H9 (cell line): Measurements from ENCODE around the gene PRPF6. TPM values are rescaled to one million over a fixed set of nuclear protein-coding genes. Genes with fewer than 3 reads are reported as not detected.
"Not testable (repeated sequence)": the region's sequence is repeated elsewhere in the genome, so short reads cannot be mapped to it uniquely, and the experiment has no call there.

Experiments
- DNase-seq: peaks from one replicate; pipeline ENCODE4 v3.0.0-alpha.2; 2017
- H2AFZ ChIP-seq: one replicate; pipeline ENCODE4 v1.6.1; 2013; ENCODE audit warnings: mild to moderate bottlenecking, low read length, control low read depth, moderate library complexity
- H2AK5ac ChIP-seq: 2 replicates; pipeline ENCODE4 v1.6.1; 2013; ENCODE audit warnings: low read length, control low read depth, mixed read lengths; ENCODE audit not compliant: insufficient read length
- H2BK120ac ChIP-seq: one replicate; pipeline ENCODE4 v1.6.1; 2013; ENCODE audit warnings: low read depth, mild to moderate bottlenecking, low read length, control low read depth, inconsistent platforms; ENCODE audit not compliant: poor library complexity, severe bottlenecking
- H2BK12ac ChIP-seq: 2 replicates; pipeline ENCODE4 v1.6.1; 2013; ENCODE audit warnings: low read length, control low read depth, mixed read lengths, low read depth; ENCODE audit not compliant: insufficient read length
- H2BK15ac ChIP-seq: 2 replicates; pipeline ENCODE4 v1.6.1; 2013; ENCODE audit warnings: low read depth, low read length, control low read depth
- H2BK20ac ChIP-seq: one replicate; pipeline ENCODE4 v1.6.1; 2013; ENCODE audit warnings: low read depth, mild to moderate bottlenecking, low read length, control low read depth, inconsistent platforms; ENCODE audit not compliant: poor library complexity, severe bottlenecking
- H2BK5ac ChIP-seq: 2 replicates; pipeline ENCODE4 v1.6.1; 2013; ENCODE audit warnings: low read length, control low read depth, mixed read lengths; ENCODE audit not compliant: insufficient read length
- H3K14ac ChIP-seq: 2 replicates; pipeline ENCODE4 v1.6.1; 2013; ENCODE audit warnings: low read length, control low read depth; ENCODE audit not compliant: insufficient read depth
- H3K18ac ChIP-seq: 2 replicates; pipeline ENCODE4 v1.6.1; 2013; ENCODE audit warnings: low read depth, mild to moderate bottlenecking, mixed read lengths, low read length, control low read depth; ENCODE audit not compliant: insufficient read length
- H3K23ac ChIP-seq: 2 replicates; pipeline ENCODE4 v1.6.1; 2013; ENCODE audit warnings: low read length, control low read depth, mixed read lengths, low read depth; ENCODE audit not compliant: insufficient read length
- H3K23me2 ChIP-seq: 2 replicates; pipeline ENCODE4 v1.6.1; 2013; ENCODE audit warnings: low read depth, mild to moderate bottlenecking, mixed read lengths, low read length, control low read depth; ENCODE audit not compliant: insufficient read length, poor library complexity, severe bottlenecking
- H3K27ac ChIP-seq: 2 replicates; pipeline ENCODE4 v1.5.1; 2013; ENCODE audit warnings: low read length, control low read depth, mixed read lengths, low read depth; ENCODE audit not compliant: insufficient read length
- H3K27me3 ChIP-seq: 2 replicates; pipeline ENCODE4 v1.6.1; 2013; ENCODE audit warnings: low read length, control low read depth, inconsistent platforms; ENCODE audit not compliant: insufficient read depth
- H3K4ac ChIP-seq: 2 replicates; pipeline ENCODE4 v1.6.1; 2013; ENCODE audit warnings: low read depth, mild to moderate bottlenecking, control low read depth, inconsistent platforms, low read length, moderate library complexity
- H3K4me1 ChIP-seq: 2 replicates; pipeline ENCODE4 v1.6.1; 2013; ENCODE audit warnings: low read length, control low read depth, inconsistent platforms; ENCODE audit not compliant: insufficient read depth
- H3K4me2 ChIP-seq: 2 replicates; pipeline ENCODE4 v1.6.1; 2013; ENCODE audit warnings: low read length, control low read depth, mixed read lengths; ENCODE audit not compliant: insufficient read length, insufficient read depth
- H3K56ac ChIP-seq: 2 replicates; pipeline ENCODE4 v1.6.1; 2013; ENCODE audit warnings: low read depth, mild to moderate bottlenecking, mixed read lengths, low read length, control low read depth; ENCODE audit not compliant: insufficient read length
- H3K79me1 ChIP-seq: 2 replicates; pipeline ENCODE4 v1.6.1; 2013; ENCODE audit warnings: low read depth, mild to moderate bottlenecking, moderate library complexity, low read length, control low read depth, inconsistent platforms; ENCODE audit not compliant: insufficient read depth, poor library complexity, severe bottlenecking
- H3K79me2 ChIP-seq: 2 replicates; pipeline ENCODE4 v1.6.1; 2013; ENCODE audit warnings: low read length, control low read depth, inconsistent platforms; ENCODE audit not compliant: insufficient read depth
- H3K9ac ChIP-seq: 2 replicates; pipeline ENCODE4 v1.6.1; 2013; ENCODE audit warnings: low read length, control low read depth, mixed read lengths; ENCODE audit not compliant: insufficient read length; ENCODE audit errors: extremely low read depth
- H3K9me3 ChIP-seq: one replicate; pipeline ENCODE4 v1.6.1; 2013; ENCODE audit warnings: low read depth, low read length, inconsistent platforms; ENCODE audit not compliant: control insufficient read depth
- H3T11ph ChIP-seq: one replicate; pipeline ENCODE4 v1.6.1; 2013; ENCODE audit warnings: mild to moderate bottlenecking, low read length, control low read depth, inconsistent platforms
- H4K20me1 ChIP-seq: one replicate; pipeline ENCODE4 v1.6.1; 2013; ENCODE audit not compliant: control insufficient read depth, insufficient read length, insufficient read depth
- H4K5ac ChIP-seq: 2 replicates; pipeline ENCODE4 v1.6.1; 2013; ENCODE audit warnings: low read depth, mild to moderate bottlenecking, mixed read lengths, low read length, control low read depth; ENCODE audit not compliant: insufficient read length
- H4K8ac ChIP-seq: replicated peaks from 2 replicates; pipeline ENCODE4 v1.6.1; 2013; ENCODE audit warnings: low read length, control low read depth, mixed read lengths, low read depth; ENCODE audit not compliant: insufficient read length
- H4K91ac ChIP-seq: 2 replicates; pipeline ENCODE4 v1.6.1; 2013; ENCODE audit warnings: low read depth, mild to moderate bottlenecking, moderate library complexity, mixed read lengths, low read length, control low read depth; ENCODE audit not compliant: insufficient read length
- H3K27ac Mint-ChIP-seq, 3 experiments: 2 replicates in 2 of 3; 3 replicates in 1 of 3; pipeline ENCODE4 v1.8.0; 2020 to 2021; ENCODE audit warnings: mixed read lengths in 3 of 3, mild to moderate bottlenecking in 1 of 3, moderate library complexity in 1 of 3
- H3K27me3 Mint-ChIP-seq: 2 replicates; pipeline ENCODE4 v1.8.0; 2021; ENCODE audit warnings: low read depth, mild to moderate bottlenecking, moderate library complexity, mixed read lengths
- H3K36me3 Mint-ChIP-seq, 3 experiments: 2 replicates in 2 of 3; 3 replicates in 1 of 3; pipeline ENCODE4 v1.8.0; 2020 to 2021; ENCODE audit warnings: low read depth in 3 of 3, mixed read lengths in 3 of 3; ENCODE audit not compliant: insufficient read depth in 1 of 3
- H3K4me1 Mint-ChIP-seq, 2 experiments: 2 replicates each; pipeline ENCODE4 v1.8.0; 2020; ENCODE audit warnings: mixed read lengths in 2 of 2
- H3K4me3 Mint-ChIP-seq, 2 experiments: 2 replicates in 1 of 2; 3 replicates in 1 of 2; pipeline ENCODE4 v1.8.0; 2020 to 2021; ENCODE audit warnings: mild to moderate bottlenecking in 2 of 2, mixed read lengths in 2 of 2, moderate library complexity in 1 of 2
- H3K9me3 Mint-ChIP-seq, 2 experiments: 2 replicates in 1 of 2; 3 replicates in 1 of 2; pipeline ENCODE4 v1.8.0; 2020; ENCODE audit warnings: mild to moderate bottlenecking in 2 of 2, mixed read lengths in 2 of 2, moderate library complexity in 1 of 2
- WGBS: extraction: QIAGEN DNeasy Blood & Tissue Kit; methylation state at CpG from one replicate; pipeline ENCODE4 v1.1.7; 2013; ENCODE audit warnings: missing lambda C conversion rate, low lambda C conversion rate, mixed read lengths; ENCODE audit not compliant: insufficient read length; ENCODE audit errors: extremely low coverage; 5-methylcytosine and 5-hydroxymethylcytosine counted together
- total RNA-seq: library from RNA; stranded (reverse); gene quantifications from 2 replicates; pipeline ENCODE4 v1.2.1, GENCODE V29; 2021
- TF ChIP-seq, protein P1 (sequence below): fragments of 200-600 bp; sonication (generic); conservative IDR thresholded peaks from 3 replicates; pipeline ENCODE4 v1.8.0; 2021; ENCODE audit warnings: antibody characterized with exemption, mild to moderate bottlenecking

PRPF6 gene
- total RNA-seq, 1 experiment from 2014 or later, result 87.9 TPM

DNA sequence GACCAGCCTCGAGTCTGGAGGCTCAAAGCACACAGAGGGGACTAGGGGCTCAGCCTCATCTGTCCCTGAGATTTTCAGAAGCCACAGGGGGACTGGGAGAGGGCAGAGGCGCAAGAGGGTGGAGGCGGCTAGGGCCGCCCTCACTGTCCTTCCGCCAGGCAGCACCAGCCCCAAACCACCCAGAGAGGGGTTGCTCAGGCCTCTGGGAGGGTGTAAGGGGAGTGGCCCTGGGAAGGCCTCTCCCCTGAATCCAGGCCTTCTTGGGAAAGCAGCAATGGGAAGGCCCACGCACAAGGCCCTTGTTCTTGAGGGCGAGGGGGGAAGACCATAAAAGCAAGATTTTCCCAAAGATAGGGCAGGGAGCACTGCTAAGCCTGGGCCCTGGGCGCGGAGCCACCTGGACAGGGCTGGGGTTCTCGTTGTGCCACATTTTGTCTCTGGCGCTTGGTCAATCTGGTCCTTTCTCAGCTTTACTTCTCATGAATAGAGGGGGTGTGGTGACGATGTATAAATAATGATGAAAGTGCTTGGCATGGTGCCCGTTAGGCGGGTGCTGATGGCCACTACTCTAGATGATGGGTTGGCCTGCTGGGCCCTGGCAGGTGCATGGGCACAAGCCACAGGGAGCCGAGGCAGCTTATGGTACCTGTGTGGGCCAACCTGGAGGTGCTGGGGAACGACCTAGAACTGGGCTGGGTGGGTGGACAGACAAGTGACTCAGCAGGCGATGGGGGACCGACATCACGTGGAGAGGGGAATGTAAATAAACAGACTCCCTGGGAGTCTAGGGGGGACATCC, 6.3 kb upstream of the PRPF6 start:
- no peaks in the 10 kb centered on the region for H3K9me3 Mint-ChIP-seq
- Histone ChIP-seq H4K8ac (no peak overlapping the region), H3K18ac (no peak overlapping the region), H2BK12ac (no peak overlapping the region), H3K14ac (no peak overlapping the region), H2BK120ac (no peak overlapping the region), H3K9ac (no peak overlapping the region), H3K23me2 (peaks cover 14% of the 10 kb centered on the region), H2BK15ac (no peak overlapping the region), H3K4ac (no peak overlapping the region), H3K23ac (no peak overlapping the region), H3K4me1 (no peaks in the 10 kb centered on the region), H3K79me2 (no peaks in the 10 kb centered on the region), H4K20me1 (no peaks in the 10 kb centered on the region), H2AFZ (no peak overlapping the region), H2AK5ac (no peak overlapping the region), H3K27ac (no peak overlapping the region), H3K56ac (no peak overlapping the region), H4K5ac (no peak overlapping the region), H3K9me3 (no peaks in the 10 kb centered on the region), H2BK20ac (no peak overlapping the region), H3K4me2 (no peak overlapping the region), H4K91ac (no peak overlapping the region), H3K27me3 (no peaks in the 10 kb centered on the region; the same call in 1 of the 2 replicates), H3T11ph (no peak overlapping the region), H3K79me1 (no peaks in the 10 kb centered on the region), H2BK5ac (no peak overlapping the region)
- H3K4me3 Mint-ChIP-seq, result peak overlapping the region in 1 of 2 experiments; percentile 6; a peak in 2 of 5 replicates
- H3K4me1 Mint-ChIP-seq, result peaks cover 18 to 22% of the 10 kb centered on the region in 2 experiments
- TF ChIP-seq, protein P1, sequence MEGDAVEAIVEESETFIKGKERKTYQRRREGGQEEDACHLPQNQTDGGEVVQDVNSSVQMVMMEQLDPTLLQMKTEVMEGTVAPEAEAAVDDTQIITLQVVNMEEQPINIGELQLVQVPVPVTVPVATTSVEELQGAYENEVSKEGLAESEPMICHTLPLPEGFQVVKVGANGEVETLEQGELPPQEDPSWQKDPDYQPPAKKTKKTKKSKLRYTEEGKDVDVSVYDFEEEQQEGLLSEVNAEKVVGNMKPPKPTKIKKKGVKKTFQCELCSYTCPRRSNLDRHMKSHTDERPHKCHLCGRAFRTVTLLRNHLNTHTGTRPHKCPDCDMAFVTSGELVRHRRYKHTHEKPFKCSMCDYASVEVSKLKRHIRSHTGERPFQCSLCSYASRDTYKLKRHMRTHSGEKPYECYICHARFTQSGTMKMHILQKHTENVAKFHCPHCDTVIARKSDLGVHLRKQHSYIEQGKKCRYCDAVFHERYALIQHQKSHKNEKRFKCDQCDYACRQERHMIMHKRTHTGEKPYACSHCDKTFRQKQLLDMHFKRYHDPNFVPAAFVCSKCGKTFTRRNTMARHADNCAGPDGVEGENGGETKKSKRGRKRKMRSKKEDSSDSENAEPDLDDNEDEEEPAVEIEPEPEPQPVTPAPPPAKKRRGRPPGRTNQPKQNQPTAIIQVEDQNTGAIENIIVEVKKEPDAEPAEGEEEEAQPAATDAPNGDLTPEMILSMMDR, result no peak
- no CpG with 5 or more reads among the region's 19 CpGs for WGBS
- H3K27ac Mint-ChIP-seq, result peak overlapping the region in 1 of 3 experiments; percentile 33; a peak in 2 of 7 replicates
- peaks cover 16% of the 10 kb centered on the region for H3K27me3 Mint-ChIP-seq
- peaks cover 0 to 3% (median 3%) of the 10 kb centered on the region in 3 experiments; a peak in 2 of 7 replicates for H3K36me3 Mint-ChIP-seq
- DNase-seq, result peak; percentile 23

DNA sequence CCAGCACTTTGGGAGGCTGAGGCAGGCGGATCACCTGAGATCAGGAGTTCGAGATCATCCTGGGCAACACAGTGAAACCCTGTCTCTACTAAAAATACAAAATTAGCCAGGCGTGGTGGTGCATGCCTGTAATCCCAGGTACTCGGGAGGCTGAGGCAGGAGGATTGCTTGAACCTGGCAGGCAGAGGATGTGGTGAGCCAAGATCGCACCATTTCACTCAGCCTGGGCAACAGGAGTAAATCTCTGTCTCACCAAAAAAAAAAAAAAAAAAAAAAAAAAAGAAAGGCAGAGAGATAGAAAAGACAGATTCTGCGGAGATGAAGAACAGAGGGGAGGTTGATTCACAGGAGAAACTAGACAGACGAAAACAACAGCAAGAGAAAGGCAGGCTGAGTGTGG, 4.4 kb upstream of the PRPF6 start:
- WGBS, result no CpG with 5 or more reads among the region's 7 CpGs

More for the DNA sequence above, 4.4 kb upstream of the PRPF6 start:
- not testable (repeated sequence) for H3K4ac ChIP-seq, H3K27ac Mint-ChIP-seq, H3K18ac ChIP-seq, H3K14ac ChIP-seq, DNase-seq, H3K79me1 ChIP-seq, H2BK12ac ChIP-seq, H3K4me2 ChIP-seq, H2AFZ ChIP-seq, H4K20me1 ChIP-seq, H3K9me3 Mint-ChIP-seq, H3K27me3 Mint-ChIP-seq, H2BK15ac ChIP-seq, H2BK20ac ChIP-seq, H3K9ac ChIP-seq, H4K8ac ChIP-seq, H3K4me1 ChIP-seq, H4K91ac ChIP-seq, H3K36me3 Mint-ChIP-seq, H3K4me3 Mint-ChIP-seq, H2BK5ac ChIP-seq, H2BK120ac ChIP-seq, H3T11ph ChIP-seq, H3K9me3 ChIP-seq, H3K23ac ChIP-seq, H4K5ac ChIP-seq, H3K79me2 ChIP-seq, H3K27me3 ChIP-seq, H3K56ac ChIP-seq, H3K27ac ChIP-seq, H2AK5ac ChIP-seq
- peaks cover 13% of the 10 kb centered on the region for H3K23me2 ChIP-seq
- H3K4me1 Mint-ChIP-seq, result peaks cover 29 to 31% of the 10 kb centered on the region in 2 experiments
